ENCODE measurements around the gene CHAC1. TPM values are rescaled to one million over a fixed set of nuclear protein-coding genes. Genes with fewer than 3 reads are reported as not detected.

Gene CHAC1
- total and polyA plus RNA-seq, 3 donors from 2014 or later: 1.8 to 5.9 (median 2.5) TPM

Small RNA genes within 50 kb of the gene (small RNA-seq; reads per million reads assigned to genes)
- gene ISCA1P4: 0 reads per million in 2 donors

Other genes with a start within 250 kb of the CHAC1 start
- 10 to 100 TPM; 31.5 to 33.1 TPM for gene RMDN3, start 198.2 kb upstream of the CHAC1 start, total RNA-seq
- gene RMDN3, start 198.2 kb upstream of the CHAC1 start, polyA plus RNA-seq (ENCODE audit: insufficient read depth, low read depth, low replicate concordance): 37.3 TPM
- 10 to 100 TPM in 1 of 2 donors, 1 to 10 TPM in 1; 8.5 to 15.0 TPM for gene GCHFR, start 189.4 kb upstream of the CHAC1 start, total RNA-seq
- 7.4 TPM for gene GCHFR, start 189.4 kb upstream of the CHAC1 start, polyA plus RNA-seq (ENCODE audit: insufficient read depth, low read depth, low replicate concordance)
- under 1 TPM in 1 of 2 donors, not detected in 1; 0.24 TPM for gene C15orf62, start 183.5 kb upstream of the CHAC1 start, total RNA-seq
- gene C15orf62, start 183.5 kb upstream of the CHAC1 start, polyA plus RNA-seq (ENCODE audit: insufficient read depth, low read depth, low replicate concordance): not detected
- 10 to 100 TPM; 22.4 to 38.2 TPM for gene ZFYVE19, start 146.4 kb upstream of the CHAC1 start, total RNA-seq
- gene ZFYVE19, start 146.4 kb upstream of the CHAC1 start, polyA plus RNA-seq (ENCODE audit: insufficient read depth, low read depth, low replicate concordance): 26.3 TPM
- 10 to 100 TPM; 11.1 to 21.6 TPM for gene DNAJC17, start 146.0 kb upstream of the CHAC1 start, total RNA-seq
- gene DNAJC17, start 146.0 kb upstream of the CHAC1 start, polyA plus RNA-seq (ENCODE audit: insufficient read depth, low read depth, low replicate concordance): 22.6 TPM
- gene PPP1R14D, start 124.8 kb upstream of the CHAC1 start, total RNA-seq: under 1 TPM; 0.43 to 0.55 TPM
- not detected for gene PPP1R14D, start 124.8 kb upstream of the CHAC1 start, polyA plus RNA-seq (ENCODE audit: insufficient read depth, low read depth, low replicate concordance)
- gene SPINT1, start 109.4 kb upstream of the CHAC1 start, total RNA-seq: 10 to 100 TPM in 1 of 2 donors, 1 to 10 TPM in 1; 9.5 to 10.5 TPM
- 7.2 TPM for gene SPINT1, start 109.4 kb upstream of the CHAC1 start, polyA plus RNA-seq (ENCODE audit: insufficient read depth, low read depth, low replicate concordance)
- under 1 TPM; 0.24 to 0.50 TPM for gene RHOV, start 79.2 kb upstream of the CHAC1 start, total RNA-seq
- 0.91 TPM for gene RHOV, start 79.2 kb upstream of the CHAC1 start, polyA plus RNA-seq (ENCODE audit: insufficient read depth, low read depth, low replicate concordance)
- gene VPS18, start 59.0 kb upstream of the CHAC1 start, total RNA-seq: 10 to 100 TPM; 25.5 to 33.4 TPM
- gene VPS18, start 59.0 kb upstream of the CHAC1 start, polyA plus RNA-seq (ENCODE audit: insufficient read depth, low read depth, low replicate concordance): 16.3 TPM
- gene DLL4, start 24.1 kb upstream of the CHAC1 start, total RNA-seq: 1 to 10 TPM; 3.5 to 3.9 TPM
- gene DLL4, start 24.1 kb upstream of the CHAC1 start, polyA plus RNA-seq (ENCODE audit: insufficient read depth, low read depth, low replicate concordance): 2.0 TPM
- 10 to 100 TPM; 43.5 to 44.2 TPM for gene INO80, start 162.8 kb downstream of the CHAC1 start, total RNA-seq
- 21.2 TPM for gene INO80, start 162.8 kb downstream of the CHAC1 start, polyA plus RNA-seq (ENCODE audit: insufficient read depth, low read depth, low replicate concordance)

All from testis (tissue), 3 donors.